G401.6 (cell line): ENCODE results near the gene PRKCE.

Source experiments
- FAIRE-seq: peaks from 2 replicates; lab custom pipeline; 2012; peaks lifted over from hg19 to GRCh38; lab: Jason Lieb, UNC

PRKCE gene

GRCh38 chr2:45941531-45942236 is 290.2 kb downstream of the PRKCE start:
- FAIRE-seq: no peak

- FAIRE-seq: no peak
These were observed 290.8 kb downstream of the PRKCE start for GRCh38 chr2:45942237-45942738.

- FAIRE-seq: no peak
These were observed 292.0 kb downstream of the PRKCE start for GRCh38 chr2:45943219-45944044.

GRCh38 chr2:45944074-45944473 is 292.6 kb downstream of the PRKCE start:
- FAIRE-seq: no peak

- FAIRE-seq: no peak
These were observed 293.8 kb downstream of the PRKCE start for GRCh38 chr2:45945302-45945717.

GRCh38 chr2:45946023-45946422 is 294.5 kb downstream of the PRKCE start:
- FAIRE-seq: no peak

- FAIRE-seq: no peak
These were observed 299.1 kb downstream of the PRKCE start for GRCh38 chr2:45950606-45951005.

- no peak for FAIRE-seq
These were observed 299.7 kb downstream of the PRKCE start for GRCh38 chr2:45951025-45951727.

- FAIRE-seq: no peak
These were observed 301.1 kb downstream of the PRKCE start for GRCh38 chr2:45952591-45952990.

- FAIRE-seq: no peak
These were observed 302.0 kb downstream of the PRKCE start for GRCh38 chr2:45953376-45954027.

- no peak for FAIRE-seq
These were observed 302.9 kb downstream of the PRKCE start for GRCh38 chr2:45954233-45954850.

GRCh38 chr2:45957533-45958227 is 306.2 kb downstream of the PRKCE start:
- FAIRE-seq: no peak

- FAIRE-seq: no peak
These were observed 308.8 kb downstream of the PRKCE start for GRCh38 chr2:45960057-45960863.

GRCh38 chr2:45962177-45962921 is 310.9 kb downstream of the PRKCE start:
- no peak for FAIRE-seq

- FAIRE-seq: no peak
These were observed 312.3 kb downstream of the PRKCE start for GRCh38 chr2:45963816-45964215.

- FAIRE-seq: no peak
These were observed 312.9 kb downstream of the PRKCE start for GRCh38 chr2:45964223-45964841.

- FAIRE-seq: no peak
These were observed 313.4 kb downstream of the PRKCE start for GRCh38 chr2:45964906-45965305.

GRCh38 chr2:45965871-45966498 is 314.5 kb downstream of the PRKCE start:
- no peak for FAIRE-seq
